Measurements from ENCODE around the gene ERBB4.
"Not testable (repeated sequence)": the region's sequence is repeated elsewhere in the genome, so short reads cannot be mapped to it uniquely, and the experiment has no call there.

Gene ERBB4

GRCh38 chr2:211598238-211598637 is 940.4 kb downstream of the ERBB4 start:
- H3K27ac ChIP-seq = no peak overlapping the region
- TF ChIP-seq ZFX (IDR thresholded peaks at IDR 0.05; ENCODE audit: borderline replicate concordance) = no peak
- TF ChIP-seq, protein P1, sequence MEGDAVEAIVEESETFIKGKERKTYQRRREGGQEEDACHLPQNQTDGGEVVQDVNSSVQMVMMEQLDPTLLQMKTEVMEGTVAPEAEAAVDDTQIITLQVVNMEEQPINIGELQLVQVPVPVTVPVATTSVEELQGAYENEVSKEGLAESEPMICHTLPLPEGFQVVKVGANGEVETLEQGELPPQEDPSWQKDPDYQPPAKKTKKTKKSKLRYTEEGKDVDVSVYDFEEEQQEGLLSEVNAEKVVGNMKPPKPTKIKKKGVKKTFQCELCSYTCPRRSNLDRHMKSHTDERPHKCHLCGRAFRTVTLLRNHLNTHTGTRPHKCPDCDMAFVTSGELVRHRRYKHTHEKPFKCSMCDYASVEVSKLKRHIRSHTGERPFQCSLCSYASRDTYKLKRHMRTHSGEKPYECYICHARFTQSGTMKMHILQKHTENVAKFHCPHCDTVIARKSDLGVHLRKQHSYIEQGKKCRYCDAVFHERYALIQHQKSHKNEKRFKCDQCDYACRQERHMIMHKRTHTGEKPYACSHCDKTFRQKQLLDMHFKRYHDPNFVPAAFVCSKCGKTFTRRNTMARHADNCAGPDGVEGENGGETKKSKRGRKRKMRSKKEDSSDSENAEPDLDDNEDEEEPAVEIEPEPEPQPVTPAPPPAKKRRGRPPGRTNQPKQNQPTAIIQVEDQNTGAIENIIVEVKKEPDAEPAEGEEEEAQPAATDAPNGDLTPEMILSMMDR (IDR thresholded peaks at IDR 0.05) = no peak

DNA sequence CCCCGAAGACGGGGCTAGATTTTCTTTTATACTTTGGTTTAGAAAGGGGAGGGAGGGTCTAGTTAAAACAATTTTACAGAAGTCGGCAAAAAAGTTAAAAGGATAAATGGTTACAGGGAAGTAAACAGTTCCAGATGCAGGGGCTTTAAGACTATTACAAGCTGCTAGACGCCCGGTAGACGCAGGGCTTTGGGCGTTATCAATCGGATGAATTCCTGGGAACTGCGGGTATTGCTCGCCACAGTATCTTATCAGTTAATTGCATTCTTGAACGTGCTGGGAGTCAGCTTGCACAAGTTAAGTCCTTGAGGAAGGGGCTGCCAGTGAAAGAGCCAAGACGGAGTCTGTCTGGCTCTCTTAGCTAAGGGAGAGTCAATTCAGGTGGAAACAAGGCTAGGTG is 946.6 kb downstream of the ERBB4 start:
- not testable (repeated sequence) for H3K27ac ChIP-seq

DNA sequence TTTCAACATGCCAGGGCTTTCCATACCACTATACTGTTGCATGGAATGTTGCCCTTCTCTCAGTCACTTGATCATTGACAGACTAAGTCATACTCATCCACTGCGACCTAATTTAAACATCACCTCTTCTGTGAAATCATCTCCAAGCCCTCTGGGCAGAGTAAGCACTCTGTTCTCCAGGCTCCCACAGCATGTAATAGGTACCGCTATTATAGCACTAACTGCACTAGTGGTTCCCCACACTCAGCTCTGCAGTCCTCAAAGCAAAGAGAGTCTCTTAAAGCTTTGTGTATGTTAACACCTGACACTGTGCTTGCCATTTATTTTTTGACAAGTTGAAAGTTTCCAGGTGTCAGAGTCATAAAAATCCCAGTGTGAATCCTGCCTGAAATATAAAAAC is 947.2 kb downstream of the ERBB4 start:
- TF ChIP-seq, protein P1 (IDR thresholded peaks at IDR 0.05) = no peak
- TF ChIP-seq ZFX (IDR thresholded peaks at IDR 0.05; ENCODE audit: borderline replicate concordance) = no peak
- no peak overlapping the region for H3K27ac ChIP-seq

DNA sequence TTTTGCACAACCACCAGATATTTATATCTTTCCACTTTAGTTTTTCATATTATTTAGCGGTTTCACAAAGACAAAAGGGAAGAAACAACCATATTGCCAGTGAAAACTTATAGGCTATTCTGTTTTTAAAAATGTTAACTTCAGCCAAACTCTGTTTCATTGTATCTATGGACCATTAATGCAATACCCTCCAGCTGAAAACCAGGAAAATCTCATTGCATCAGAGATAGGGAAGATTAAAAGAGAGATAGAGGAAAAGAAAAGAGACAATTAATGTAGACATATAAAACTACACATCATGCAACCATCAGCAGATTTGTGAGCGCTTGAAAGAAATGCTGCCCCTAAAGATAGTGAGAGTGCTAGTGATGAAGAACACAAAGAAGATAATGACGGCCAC is 970.2 kb downstream of the ERBB4 start:
- H3K27ac ChIP-seq = no peak overlapping the region
- TF ChIP-seq, protein P1 (IDR thresholded peaks at IDR 0.05) = no peak
- no peak for TF ChIP-seq ZFX (IDR thresholded peaks at IDR 0.05; ENCODE audit: borderline replicate concordance)

- TF ChIP-seq, protein P1 (IDR thresholded peaks at IDR 0.05) = no peak
- no peak for TF ChIP-seq ZFX (IDR thresholded peaks at IDR 0.05; ENCODE audit: borderline replicate concordance)
- H3K27ac ChIP-seq = no peak overlapping the region
Measured at GRCh38 chr2:211564441-211564840, 974.2 kb downstream of the ERBB4 start.

DNA sequence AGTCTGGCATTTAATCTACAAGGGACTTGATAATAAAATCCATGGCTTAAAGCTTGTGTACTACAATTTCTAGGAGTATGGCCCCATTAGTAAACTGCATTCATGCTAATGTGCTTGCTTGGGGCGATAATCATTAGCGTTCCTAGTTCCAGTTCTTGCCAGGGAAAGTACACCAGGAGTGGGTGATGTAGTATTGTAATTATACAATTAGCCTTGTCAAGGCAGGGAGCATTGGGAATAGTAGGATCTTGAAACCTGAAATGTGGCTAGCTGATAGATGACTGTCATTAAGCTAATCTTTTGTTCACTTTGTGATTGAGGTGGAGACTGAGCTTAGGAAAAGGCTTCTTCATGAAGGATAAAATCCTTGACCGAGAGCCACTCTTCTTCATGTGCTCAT is 993.0 kb downstream of the ERBB4 start:
- H3K27ac ChIP-seq = no peak overlapping the region
- no peak for TF ChIP-seq ZFX (IDR thresholded peaks at IDR 0.05; ENCODE audit: borderline replicate concordance)
- TF ChIP-seq, protein P1 (IDR thresholded peaks at IDR 0.05) = no peak

GRCh38 chr2:211534632-211535031 is 1004.0 kb downstream of the ERBB4 start:
- TF ChIP-seq, protein P1 (IDR thresholded peaks at IDR 0.05) = no peak
- no peak for TF ChIP-seq ZFX (IDR thresholded peaks at IDR 0.05; ENCODE audit: borderline replicate concordance)
- no peak overlapping the region for H3K27ac ChIP-seq

DNA sequence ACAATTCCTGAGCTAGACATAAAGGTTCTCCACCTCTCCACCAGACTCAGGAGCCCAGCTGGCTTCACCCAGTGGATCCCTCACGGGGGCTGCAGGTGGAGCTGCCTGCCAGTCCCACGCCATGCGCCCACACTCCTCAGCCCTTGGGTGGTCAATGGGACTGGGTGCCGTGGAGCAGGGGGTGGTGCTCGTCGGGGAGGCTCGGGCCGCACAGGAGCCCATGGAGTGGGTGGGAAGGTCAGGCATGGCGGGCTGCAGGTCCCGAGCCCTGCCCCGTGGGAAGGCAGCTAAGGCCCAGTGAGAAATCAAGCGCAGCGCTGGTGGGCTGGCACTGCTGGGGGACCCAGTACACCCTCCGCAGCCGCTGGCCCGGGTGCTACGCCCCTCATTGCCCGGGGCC is 1014.4 kb downstream of the ERBB4 start:
- not testable (repeated sequence) for H3K27ac ChIP-seq

All from 22Rv1 (cell line).